ENCODE results near the gene ETS1. TPM values are rescaled to one million over a fixed set of nuclear protein-coding genes. Genes with fewer than 3 reads are reported as not detected.

The ETS1 gene
- total RNA-seq, 1 donor from 2014 or later: 55.9 TPM

- H3K9me3 Mint-ChIP-seq: no peaks in the 10 kb centered on the region
- H3K4me1 Mint-ChIP-seq: peaks cover 8% of the 10 kb centered on the region
- DNase-seq (ENCODE audit: low read depth, low spot score): no peak
- H3K27me3 Mint-ChIP-seq (ENCODE audit: low read depth): peaks cover 10% of the 10 kb centered on the region
- no peak overlapping the region for H3K4me3 Mint-ChIP-seq
- peak overlapping the region; percentile 23 for H3K27ac Mint-ChIP-seq (ENCODE audit: unreplicated experiment)
- peaks cover 11% of the 10 kb centered on the region for H3K36me3 Mint-ChIP-seq (ENCODE audit: low read depth)
- TF ChIP-seq CTCF (conservative IDR thresholded peaks at IDR 0.05): no peak
Measured at GRCh38 chr11:128480066-128480465, 107.3 kb downstream of the ETS1 start.

GRCh38 chr11:128479144-128479543 lies 108.2 kb downstream of the ETS1 start:
- TF ChIP-seq CTCF (conservative IDR thresholded peaks at IDR 0.05): no peak
- H3K4me1 Mint-ChIP-seq: peaks cover 17% of the 10 kb centered on the region
- peaks cover 6% of the 10 kb centered on the region for H3K27me3 Mint-ChIP-seq (ENCODE audit: low read depth)
- H3K9me3 Mint-ChIP-seq: no peaks in the 10 kb centered on the region
- H3K4me3 Mint-ChIP-seq: no peak overlapping the region
- DNase-seq (ENCODE audit: low read depth, low spot score): no peak
- H3K36me3 Mint-ChIP-seq (ENCODE audit: low read depth): peaks cover 4% of the 10 kb centered on the region
- H3K27ac Mint-ChIP-seq (ENCODE audit: unreplicated experiment): no peak overlapping the region

GRCh38 chr11:128478305-128478704 lies 109.1 kb downstream of the ETS1 start:
- no peak for DNase-seq (ENCODE audit: low read depth, low spot score)
- Mint-ChIP-seq H3K9me3 (no peaks in the 10 kb centered on the region), H3K27me3 (ENCODE audit: low read depth) (peaks cover 6% of the 10 kb centered on the region), H3K27ac (ENCODE audit: unreplicated experiment) (no peak overlapping the region), H3K4me1 (peaks cover 18% of the 10 kb centered on the region), H3K4me3 (no peak overlapping the region), H3K36me3 (ENCODE audit: low read depth) (peaks cover 2% of the 10 kb centered on the region)
- TF ChIP-seq CTCF (conservative IDR thresholded peaks at IDR 0.05): no peak

GRCh38 chr11:128477811-128478210 lies 109.5 kb downstream of the ETS1 start:
- no peak for DNase-seq (ENCODE audit: low read depth, low spot score)
- no peaks in the 10 kb centered on the region for H3K9me3 Mint-ChIP-seq
- H3K4me3 Mint-ChIP-seq: no peak overlapping the region
- H3K27me3 Mint-ChIP-seq (ENCODE audit: low read depth): peaks cover 6% of the 10 kb centered on the region
- H3K4me1 Mint-ChIP-seq: peaks cover 18% of the 10 kb centered on the region
- TF ChIP-seq CTCF (conservative IDR thresholded peaks at IDR 0.05): no peak
- peaks cover 2% of the 10 kb centered on the region for H3K36me3 Mint-ChIP-seq (ENCODE audit: low read depth)
- no peak overlapping the region for H3K27ac Mint-ChIP-seq (ENCODE audit: unreplicated experiment)

GRCh38 chr11:128477278-128477677 lies 110.1 kb downstream of the ETS1 start:
- Mint-ChIP-seq H3K4me1 (peaks cover 18% of the 10 kb centered on the region), H3K4me3 (no peak overlapping the region), H3K27ac (ENCODE audit: unreplicated experiment) (no peak overlapping the region), H3K27me3 (ENCODE audit: low read depth) (peaks cover 6% of the 10 kb centered on the region), H3K36me3 (ENCODE audit: low read depth) (peaks cover 2% of the 10 kb centered on the region), H3K9me3 (no peaks in the 10 kb centered on the region)
- no peak for DNase-seq (ENCODE audit: low read depth, low spot score)
- TF ChIP-seq CTCF (conservative IDR thresholded peaks at IDR 0.05): no peak

GRCh38 chr11:128476729-128477128 lies 110.6 kb downstream of the ETS1 start:
- H3K9me3 Mint-ChIP-seq: no peaks in the 10 kb centered on the region
- H3K4me1 Mint-ChIP-seq: peaks cover 18% of the 10 kb centered on the region
- no peak overlapping the region for H3K4me3 Mint-ChIP-seq
- peaks cover 6% of the 10 kb centered on the region for H3K27me3 Mint-ChIP-seq (ENCODE audit: low read depth)
- DNase-seq (ENCODE audit: low read depth, low spot score): no peak
- H3K27ac Mint-ChIP-seq (ENCODE audit: unreplicated experiment): no peak overlapping the region
- peaks cover 2% of the 10 kb centered on the region for H3K36me3 Mint-ChIP-seq (ENCODE audit: low read depth)
- TF ChIP-seq CTCF (conservative IDR thresholded peaks at IDR 0.05): no peak
